ENCODE measurements around the gene HAUS3. TPM values are rescaled to one million over a fixed set of nuclear protein-coding genes. Genes with fewer than 3 reads are reported as not detected.
A peak's percentile ranks its signal among the peaks of the same experiment; 100 is the strongest.

Gene HAUS3
- total and polyA plus RNA-seq, 4 donors = 5.6 to 21.0 (median 12.1) TPM

DNA sequence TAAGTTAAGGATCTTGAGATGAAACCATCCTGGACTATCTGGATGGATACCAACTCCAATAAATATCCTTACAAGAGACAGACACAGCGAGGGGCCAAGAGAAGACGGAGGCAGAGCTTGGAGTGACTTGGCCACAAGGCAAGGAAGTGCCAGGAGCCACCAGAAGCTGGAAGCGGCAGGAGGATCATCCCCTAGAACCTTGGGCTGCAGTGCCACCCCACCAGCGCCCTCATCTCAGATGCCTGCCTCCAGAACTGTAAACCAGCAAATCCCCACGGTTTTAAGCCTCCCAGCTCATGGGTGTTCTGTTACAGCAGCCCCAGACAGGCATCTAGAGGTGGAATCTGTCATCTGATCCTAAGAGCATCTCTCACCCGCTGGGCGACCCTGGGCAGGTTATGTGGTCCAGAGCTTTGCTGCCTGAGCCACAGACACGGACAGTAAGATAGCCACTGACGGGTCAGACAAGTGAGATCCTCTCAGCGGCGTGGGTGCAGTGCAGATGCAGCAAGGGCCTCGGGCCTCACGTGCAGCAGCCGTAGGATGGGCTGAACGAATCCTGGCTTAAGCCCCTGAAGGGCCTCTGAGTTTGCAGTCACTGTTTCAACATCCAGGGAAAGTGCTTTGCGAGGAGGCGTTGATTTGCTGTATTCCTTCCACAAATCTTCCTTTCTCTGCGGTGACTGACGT is 45.1 kb upstream of the HAUS3 start:
- Histone ChIP-seq H3K4me3 (no peak overlapping the region), H3K27me3 (ENCODE audit: control insufficient read depth in 3 of 3, insufficient read depth in 3 of 3, low read length in 2 of 3) (no peaks in the 10 kb centered on the region), H3K4me1 (ENCODE audit: control insufficient read depth in 5 of 5, insufficient read depth in 5 of 5, low read length in 5 of 5) (no peaks in the 10 kb centered on the region), H3K9me3 (ENCODE audit: control insufficient read depth in 4 of 4, insufficient read depth in 3 of 4, low read length in 3 of 4) (no peaks in the 10 kb centered on the region), H3K27ac (ENCODE audit: low read depth in 1 of 2, low read length in 1 of 2) (no peak overlapping the region), H3K36me3 (ENCODE audit: control insufficient read depth in 4 of 4, insufficient read depth in 4 of 4, low read length in 4 of 4) (peaks cover 0 to 2% (median 0%) of the 10 kb centered on the region in 4 donors), H3K9ac (ENCODE audit: insufficient read depth in 1 of 2, low read length in 2 of 2) (no peak overlapping the region)
- 75 to 84% methylated on average over 19 of the region's 19 CpGs for WGBS, 2 donors
- TF ChIP-seq, protein P1, sequence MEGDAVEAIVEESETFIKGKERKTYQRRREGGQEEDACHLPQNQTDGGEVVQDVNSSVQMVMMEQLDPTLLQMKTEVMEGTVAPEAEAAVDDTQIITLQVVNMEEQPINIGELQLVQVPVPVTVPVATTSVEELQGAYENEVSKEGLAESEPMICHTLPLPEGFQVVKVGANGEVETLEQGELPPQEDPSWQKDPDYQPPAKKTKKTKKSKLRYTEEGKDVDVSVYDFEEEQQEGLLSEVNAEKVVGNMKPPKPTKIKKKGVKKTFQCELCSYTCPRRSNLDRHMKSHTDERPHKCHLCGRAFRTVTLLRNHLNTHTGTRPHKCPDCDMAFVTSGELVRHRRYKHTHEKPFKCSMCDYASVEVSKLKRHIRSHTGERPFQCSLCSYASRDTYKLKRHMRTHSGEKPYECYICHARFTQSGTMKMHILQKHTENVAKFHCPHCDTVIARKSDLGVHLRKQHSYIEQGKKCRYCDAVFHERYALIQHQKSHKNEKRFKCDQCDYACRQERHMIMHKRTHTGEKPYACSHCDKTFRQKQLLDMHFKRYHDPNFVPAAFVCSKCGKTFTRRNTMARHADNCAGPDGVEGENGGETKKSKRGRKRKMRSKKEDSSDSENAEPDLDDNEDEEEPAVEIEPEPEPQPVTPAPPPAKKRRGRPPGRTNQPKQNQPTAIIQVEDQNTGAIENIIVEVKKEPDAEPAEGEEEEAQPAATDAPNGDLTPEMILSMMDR (IDR thresholded peaks at IDR 0.05; ENCODE audit: control extremely low read depth, extremely low read depth) = no peak
- peak in 1 of 3 donors; percentile 6 for DNase-seq
- no peak for ATAC-seq (ENCODE audit: insufficient read depth, low FRiP score)

DNA sequence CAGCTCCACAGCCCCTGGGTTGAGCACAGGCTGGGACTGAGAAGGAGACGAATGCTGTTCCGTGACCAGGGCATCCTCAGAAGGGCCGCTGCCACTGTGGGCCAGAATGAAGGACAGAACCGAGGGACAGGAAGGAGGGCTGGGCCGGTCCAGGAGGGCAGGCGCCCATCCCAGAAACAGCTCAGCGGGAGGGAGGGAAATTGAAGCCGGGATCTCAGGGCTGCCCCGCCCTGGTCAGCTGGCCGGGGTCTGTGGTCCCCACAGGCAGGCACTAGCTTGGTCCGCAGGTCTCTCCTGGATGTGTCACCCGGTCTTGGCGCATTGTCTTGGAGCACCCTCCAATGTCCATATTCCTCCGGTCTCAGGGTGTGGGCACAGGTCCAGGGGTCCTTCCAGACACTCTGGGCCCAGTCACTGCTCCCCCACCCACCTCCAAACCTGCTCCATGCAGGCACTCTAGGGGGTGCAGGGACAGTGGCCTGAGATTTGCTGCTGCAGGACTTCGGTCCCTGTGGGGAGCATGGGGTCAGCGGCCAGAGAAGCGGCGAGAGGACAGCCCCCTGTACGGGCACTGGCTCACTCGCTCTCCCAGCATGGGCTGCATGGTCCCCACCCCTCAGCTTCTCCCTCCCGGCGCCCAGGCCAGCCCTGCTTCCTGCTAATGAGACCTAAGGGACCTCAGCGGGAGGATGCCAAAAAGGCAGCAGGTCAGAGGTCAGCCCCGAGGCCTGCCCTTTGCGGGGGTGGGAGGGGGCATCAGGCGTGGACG is 43.9 kb upstream of the HAUS3 start:
- Histone ChIP-seq H3K9me3 (ENCODE audit: control insufficient read depth in 4 of 4, insufficient read depth in 3 of 4, low read length in 3 of 4) (no peaks in the 10 kb centered on the region), H3K9ac (ENCODE audit: insufficient read depth in 1 of 2, low read length in 2 of 2) (no peak overlapping the region), H3K4me3 (no peak overlapping the region), H3K4me1 (ENCODE audit: control insufficient read depth in 5 of 5, insufficient read depth in 5 of 5, low read length in 5 of 5) (no peaks in the 10 kb centered on the region), H3K27me3 (ENCODE audit: control insufficient read depth in 3 of 3, insufficient read depth in 3 of 3, low read length in 2 of 3) (no peaks in the 10 kb centered on the region), H3K36me3 (ENCODE audit: control insufficient read depth in 4 of 4, insufficient read depth in 4 of 4, low read length in 4 of 4) (peaks cover 0 to 2% (median 0%) of the 10 kb centered on the region in 4 donors), H3K27ac (ENCODE audit: low read depth in 1 of 2, low read length in 1 of 2) (no peak overlapping the region)
- TF ChIP-seq, protein P1 (IDR thresholded peaks at IDR 0.05; ENCODE audit: control extremely low read depth, extremely low read depth) = no peak
- whole genome bisulfite sequencing, 2 donors = 86 to 87% methylated on average over 27 of the region's 27 CpGs
- ATAC-seq (ENCODE audit: insufficient read depth, low FRiP score) (no peak), DNase-seq (peak in 1 of 3 donors; percentile 8)

DNA sequence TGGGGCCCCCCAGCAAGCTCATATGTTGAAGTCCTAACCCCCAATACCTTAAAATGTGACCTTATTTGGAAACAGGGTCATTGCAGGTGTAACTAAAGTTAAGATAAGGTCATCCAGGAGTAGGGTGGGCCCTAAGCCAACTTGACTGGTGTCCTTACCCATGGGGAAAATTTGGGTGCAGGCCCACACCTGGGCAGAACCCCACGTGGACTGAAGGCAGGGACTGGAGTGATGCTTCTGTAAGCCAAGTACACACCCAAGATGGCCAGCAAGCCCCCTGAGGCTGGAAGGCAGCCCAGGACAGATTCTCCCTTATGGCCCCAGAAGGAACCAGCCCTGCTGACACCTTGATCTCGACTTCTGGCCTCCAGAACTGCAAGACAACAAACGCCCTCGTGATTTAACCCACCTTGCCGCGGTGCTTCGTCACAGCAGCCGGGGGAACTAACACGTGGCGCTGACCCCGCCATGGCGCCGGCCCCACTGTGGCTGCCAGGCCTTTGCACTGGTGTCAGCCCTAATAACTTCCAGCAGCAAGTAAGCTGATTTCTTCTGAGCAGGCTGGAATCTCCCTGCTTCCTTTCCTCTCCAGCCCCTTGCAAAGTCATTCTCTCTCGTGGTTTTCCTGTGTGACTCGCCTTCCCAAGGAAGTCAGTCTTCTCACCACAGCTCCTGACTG is 43.2 kb upstream of the HAUS3 start:
- no peak overlapping the region for H3K27ac ChIP-seq (ENCODE audit: low read depth in 1 of 2, low read length in 1 of 2)
- H3K36me3 ChIP-seq (ENCODE audit: control insufficient read depth in 4 of 4, insufficient read depth in 4 of 4, low read length in 4 of 4) = no peaks in the 10 kb centered on the region
- DNase-seq (no peak), ATAC-seq (ENCODE audit: insufficient read depth, low FRiP score) (no peak)
- TF ChIP-seq, protein P1 (IDR thresholded peaks at IDR 0.05; ENCODE audit: control extremely low read depth, extremely low read depth) = no peak
- WGBS, 2 donors = 71 to 82% methylated on average over 15 of the region's 15 CpGs
- no peaks in the 10 kb centered on the region for H3K4me1 ChIP-seq (ENCODE audit: control insufficient read depth in 5 of 5, insufficient read depth in 5 of 5, low read length in 5 of 5)
- H3K9me3 ChIP-seq (ENCODE audit: control insufficient read depth in 4 of 4, insufficient read depth in 3 of 4, low read length in 3 of 4) = no peaks in the 10 kb centered on the region
- no peak overlapping the region for H3K4me3 ChIP-seq
- H3K27me3 ChIP-seq (ENCODE audit: control insufficient read depth in 3 of 3, insufficient read depth in 3 of 3, low read length in 2 of 3) = no peaks in the 10 kb centered on the region
- H3K9ac ChIP-seq (ENCODE audit: insufficient read depth in 1 of 2, low read length in 2 of 2) = no peak overlapping the region
